ENCODE data around the gene FRAS1.
"Not testable (repeated sequence)": the region's sequence is repeated elsewhere in the genome, so short reads cannot be mapped to it uniquely, and the experiment has no call there.

FRAS1 gene

DNA sequence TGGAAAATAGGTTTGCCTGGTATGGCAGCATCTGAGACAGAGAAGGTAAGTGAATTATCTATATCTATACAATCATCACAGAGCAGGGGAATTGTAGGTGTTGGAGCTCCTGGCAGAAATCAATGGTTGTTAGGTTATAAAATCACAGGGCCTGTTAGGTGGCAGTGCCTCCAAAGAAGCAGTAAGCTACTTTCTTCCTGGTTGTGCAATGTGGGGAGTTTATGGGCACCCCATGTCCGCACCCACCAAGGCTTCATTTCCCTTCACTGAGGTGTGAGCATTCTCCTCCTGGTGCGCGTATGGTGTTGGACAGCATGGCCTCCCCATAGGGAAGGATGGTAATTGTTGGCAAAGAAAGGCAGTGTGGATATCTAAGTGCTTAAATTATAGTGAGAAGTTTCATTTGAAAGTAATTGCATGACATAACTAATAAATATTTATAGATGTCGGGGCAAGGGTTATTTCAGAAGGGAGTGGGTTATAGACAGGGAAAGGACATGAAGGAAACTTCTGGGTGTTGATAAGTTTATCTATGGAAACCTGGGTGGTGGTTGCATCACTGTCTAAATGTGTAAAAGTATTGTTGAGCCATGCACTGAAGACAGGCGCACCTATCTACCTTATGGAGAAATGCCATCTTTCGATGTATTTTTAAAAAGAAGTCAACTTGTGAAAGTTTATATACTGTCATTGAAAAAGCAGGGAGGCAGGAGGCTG is 153.7 kb downstream of the FRAS1 start:
- no peak for DNase-seq (ENCODE audit: extremely low read depth in 1 of 2, low read depth in 1 of 2)

GRCh38 chr4:78213218-78213617 is 156.1 kb downstream of the FRAS1 start:
- no peak for DNase-seq (ENCODE audit: extremely low read depth in 1 of 2, low read depth in 1 of 2)

GRCh38 chr4:78214078-78214477 is 157.0 kb downstream of the FRAS1 start:
- no peak for DNase-seq (ENCODE audit: extremely low read depth in 1 of 2, low read depth in 1 of 2)

DNA sequence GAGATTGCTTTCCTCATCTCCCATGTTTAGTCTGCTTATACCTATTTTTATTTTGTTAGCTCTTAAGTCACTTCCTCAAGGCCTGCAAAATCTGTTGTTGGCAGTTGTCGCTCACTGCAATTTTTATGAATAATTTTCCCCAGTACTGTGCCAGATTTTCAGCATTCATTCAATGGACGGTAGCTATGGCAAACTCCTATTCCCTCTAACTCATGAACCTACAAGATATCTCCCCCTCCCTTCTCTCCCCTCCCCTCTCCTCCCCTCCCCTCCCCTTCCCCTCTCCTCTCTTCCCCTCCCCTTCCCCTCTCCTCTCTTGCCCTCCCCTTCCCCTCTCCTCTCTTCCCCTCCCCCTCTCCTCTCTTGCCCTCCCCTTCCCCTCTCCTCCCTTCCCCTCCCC is 160.4 kb downstream of the FRAS1 start:
- DNase-seq (ENCODE audit: extremely low read depth in 1 of 2, low read depth in 1 of 2), result no peak

- no peak for DNase-seq (ENCODE audit: extremely low read depth in 1 of 2, low read depth in 1 of 2)
These were observed 161.1 kb downstream of the FRAS1 start for GRCh38 chr4:78218260-78218659.

- DNase-seq (ENCODE audit: extremely low read depth in 1 of 2, low read depth in 1 of 2), result no peak
These were observed 162.7 kb downstream of the FRAS1 start for GRCh38 chr4:78219825-78220224.

DNA sequence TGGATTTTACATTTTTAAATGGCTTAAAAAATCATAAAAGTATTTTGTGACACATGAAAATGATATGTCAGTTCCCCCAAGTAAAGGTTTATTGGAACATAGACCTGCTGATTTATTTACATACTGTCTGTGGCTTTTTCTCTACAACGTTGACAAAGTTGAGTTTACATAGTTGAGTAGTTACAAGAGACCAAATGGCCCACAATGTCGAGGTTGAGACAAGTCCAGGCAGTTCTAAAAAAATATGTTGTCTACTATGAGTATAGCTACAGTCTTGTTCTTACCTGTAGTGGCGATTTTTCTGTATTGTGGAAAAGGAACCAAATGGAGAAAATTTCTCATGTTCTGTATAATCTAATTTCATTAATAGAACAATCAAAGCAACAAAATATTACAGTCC is 163.2 kb downstream of the FRAS1 start:
- DNase-seq (ENCODE audit: extremely low read depth in 1 of 2, low read depth in 1 of 2), result no peak

DNA sequence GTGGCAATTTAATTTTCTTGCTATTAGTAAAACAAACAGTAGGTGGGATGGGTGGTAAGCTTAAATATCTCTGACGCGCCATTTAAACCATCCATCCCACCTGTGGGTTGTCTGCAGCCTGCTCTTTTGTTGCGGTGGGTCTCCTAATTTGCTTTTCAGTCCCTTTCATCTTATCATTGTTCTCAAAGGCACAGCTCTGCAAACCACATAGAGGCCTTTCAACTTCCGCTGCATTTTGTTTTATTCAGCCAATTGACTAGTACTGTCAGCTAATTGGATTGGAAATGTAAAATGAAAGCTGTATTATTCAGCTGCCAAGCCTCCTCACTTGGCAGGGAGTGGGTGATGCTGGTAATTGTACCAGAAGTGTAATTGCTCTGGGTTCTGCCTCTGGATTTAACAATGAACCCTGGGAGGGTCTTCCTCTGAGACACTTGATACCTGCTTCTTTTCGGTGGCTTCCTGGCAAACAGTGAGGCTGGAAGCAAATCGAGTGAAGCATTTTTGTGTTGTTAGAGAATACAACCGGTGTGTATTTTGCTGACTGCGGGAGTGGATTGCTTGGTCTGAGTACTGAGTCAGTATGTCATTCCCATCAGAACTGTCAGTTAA is 165.6 kb downstream of the FRAS1 start:
- no peak for DNase-seq (ENCODE audit: extremely low read depth in 1 of 2, low read depth in 1 of 2)

DNA sequence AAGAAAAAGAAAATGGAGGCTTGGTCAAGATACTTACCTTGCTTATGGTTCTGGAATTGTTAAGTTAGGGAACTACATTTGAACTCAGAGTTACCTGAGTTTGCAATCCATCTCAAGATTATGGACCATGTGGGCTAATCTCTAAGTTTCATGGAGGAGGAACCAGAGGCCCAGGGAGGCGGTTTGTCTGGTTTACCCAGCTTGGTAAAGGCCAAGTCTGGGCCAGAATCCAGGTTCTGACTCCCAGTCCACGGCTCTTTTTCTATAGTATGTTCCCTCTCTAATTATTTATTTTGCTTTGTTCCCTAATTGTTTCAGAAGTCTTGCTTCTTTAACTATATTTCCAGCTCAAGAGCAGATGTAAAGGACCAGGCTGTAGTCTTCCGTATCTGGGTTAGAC is 168.1 kb downstream of the FRAS1 start:
- no peak for DNase-seq (ENCODE audit: extremely low read depth in 1 of 2, low read depth in 1 of 2)

- DNase-seq (ENCODE audit: extremely low read depth in 1 of 2, low read depth in 1 of 2), result no peak
These were observed 169.2 kb downstream of the FRAS1 start for GRCh38 chr4:78226279-78226678.

DNA sequence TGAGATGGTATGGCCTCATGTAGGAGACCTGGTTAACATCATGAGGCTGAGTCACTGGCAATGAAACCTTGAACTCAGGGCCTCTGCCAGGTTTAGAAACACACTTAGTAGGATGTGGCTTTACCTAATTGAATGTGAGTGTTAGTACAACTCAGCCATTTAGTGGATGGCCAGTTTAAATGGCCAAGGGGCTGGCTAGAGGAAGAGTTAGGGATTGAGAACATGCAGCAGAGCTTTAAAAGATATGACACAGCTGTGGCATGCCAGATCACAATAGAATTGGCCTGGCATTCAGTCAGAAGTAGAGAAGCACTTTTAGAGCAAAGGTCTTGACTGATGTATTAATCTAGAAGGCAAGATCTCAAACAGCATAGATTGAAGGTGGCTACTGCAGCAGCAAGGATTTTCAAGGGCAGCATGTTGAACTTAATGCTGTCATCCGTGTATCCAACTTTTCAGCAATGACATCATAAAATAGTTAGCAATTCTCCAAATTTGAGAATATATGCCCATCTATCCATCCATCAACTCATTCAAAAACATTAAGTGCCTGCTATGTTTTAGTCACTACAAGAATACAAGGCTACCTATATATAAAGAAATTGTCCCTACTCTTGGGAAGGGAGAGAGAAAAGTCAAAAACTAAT is 170.4 kb downstream of the FRAS1 start:
- no peak for DNase-seq (ENCODE audit: extremely low read depth in 1 of 2, low read depth in 1 of 2)

GRCh38 chr4:78235800-78236199 is 178.7 kb downstream of the FRAS1 start:
- no peak for DNase-seq (ENCODE audit: extremely low read depth in 1 of 2, low read depth in 1 of 2)

GRCh38 chr4:78237360-78237759 is 180.2 kb downstream of the FRAS1 start:
- no peak for DNase-seq (ENCODE audit: extremely low read depth in 1 of 2, low read depth in 1 of 2)

GRCh38 chr4:78242071-78242470 is 184.9 kb downstream of the FRAS1 start:
- DNase-seq (ENCODE audit: extremely low read depth in 1 of 2, low read depth in 1 of 2), result no peak

- DNase-seq (ENCODE audit: extremely low read depth in 1 of 2, low read depth in 1 of 2), result no peak
These were observed 187.8 kb downstream of the FRAS1 start for GRCh38 chr4:78244705-78245485.

DNA sequence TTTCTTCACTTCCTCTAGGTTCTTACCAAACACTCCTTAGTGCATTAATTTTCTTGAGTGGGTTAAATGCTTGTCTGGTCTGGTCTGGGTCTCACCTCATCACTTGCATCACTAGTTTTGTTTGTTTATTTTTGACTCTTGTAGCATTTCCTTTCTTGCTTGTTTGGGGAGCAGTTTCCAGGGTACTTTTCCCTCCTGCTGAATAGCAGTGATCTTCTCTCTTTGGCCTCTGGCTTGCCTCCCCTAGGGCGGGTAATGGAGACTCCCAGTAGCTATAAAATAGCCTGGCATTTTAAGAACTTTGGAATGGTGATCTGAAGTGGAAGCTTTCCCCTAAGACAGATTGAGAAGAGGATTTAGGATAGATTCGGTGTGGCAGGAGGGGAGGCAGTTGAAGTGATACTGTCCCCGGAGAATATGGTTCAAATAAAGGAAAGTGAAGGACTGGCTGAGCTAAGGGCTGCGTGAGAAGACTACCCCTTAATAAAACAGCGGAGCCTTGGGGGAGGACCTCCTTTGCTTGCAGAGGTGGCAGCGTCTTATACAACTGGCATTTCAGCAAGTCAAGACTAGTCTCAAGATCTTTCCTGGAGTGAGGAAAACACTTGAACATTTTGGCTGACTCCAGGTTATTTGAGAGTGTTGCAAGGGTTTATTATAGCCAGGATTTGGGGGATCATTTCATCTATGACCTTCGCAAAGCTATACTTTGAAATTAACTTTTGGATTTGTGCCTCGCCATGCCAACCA is 190.6 kb downstream of the FRAS1 start:
- DNase-seq (ENCODE audit: extremely low read depth in 1 of 2, low read depth in 1 of 2), result no peak

- DNase-seq (ENCODE audit: extremely low read depth in 1 of 2, low read depth in 1 of 2), result no peak
These were observed 193.4 kb downstream of the FRAS1 start for GRCh38 chr4:78250500-78250899.

GRCh38 chr4:78252773-78253172 is 195.7 kb downstream of the FRAS1 start:
- DNase-seq (ENCODE audit: extremely low read depth in 1 of 2, low read depth in 1 of 2), result not testable (repeated sequence)

DNA sequence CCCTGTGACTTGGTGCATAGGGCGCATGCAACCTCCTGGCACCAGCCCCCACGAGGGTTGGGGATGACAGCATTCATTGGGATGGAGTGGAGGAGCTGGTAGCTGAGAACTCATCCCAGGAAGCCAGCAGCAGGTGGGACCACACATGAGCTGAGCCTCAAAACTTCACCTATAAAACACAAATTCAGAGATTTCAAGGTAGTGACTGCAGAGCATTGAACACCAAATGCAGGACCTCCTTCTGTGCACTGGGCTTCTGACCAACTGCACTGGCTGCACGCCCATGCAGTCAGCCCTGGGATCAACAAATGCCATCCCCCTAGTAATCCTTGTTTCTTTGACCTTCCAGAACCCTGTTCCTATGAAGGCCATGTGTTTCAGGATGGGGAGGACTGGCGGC is 197.8 kb downstream of the FRAS1 start:
- DNase-seq (ENCODE audit: extremely low read depth in 1 of 2, low read depth in 1 of 2), result no peak

DNA sequence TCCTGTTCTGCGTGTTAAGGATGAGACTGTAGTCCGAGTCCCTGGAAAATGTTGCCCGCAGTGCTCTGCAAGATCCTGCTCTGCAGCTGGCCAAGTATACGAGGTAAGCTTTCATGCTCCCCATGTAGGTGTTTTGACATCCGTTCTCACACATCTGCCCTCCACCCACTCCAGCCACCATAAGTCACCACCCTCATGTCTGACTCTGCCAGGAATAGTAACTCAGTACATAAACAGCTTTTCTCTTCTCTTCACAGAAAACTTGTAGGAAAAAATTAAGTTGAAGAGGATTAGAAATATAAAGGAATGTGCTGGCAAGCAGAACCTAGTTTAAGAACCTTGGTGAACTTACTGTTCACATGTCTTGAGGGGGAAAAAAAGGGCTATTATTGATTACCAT is 207.9 kb downstream of the FRAS1 start:
- no peak for DNase-seq (ENCODE audit: extremely low read depth in 1 of 2, low read depth in 1 of 2)

DNA sequence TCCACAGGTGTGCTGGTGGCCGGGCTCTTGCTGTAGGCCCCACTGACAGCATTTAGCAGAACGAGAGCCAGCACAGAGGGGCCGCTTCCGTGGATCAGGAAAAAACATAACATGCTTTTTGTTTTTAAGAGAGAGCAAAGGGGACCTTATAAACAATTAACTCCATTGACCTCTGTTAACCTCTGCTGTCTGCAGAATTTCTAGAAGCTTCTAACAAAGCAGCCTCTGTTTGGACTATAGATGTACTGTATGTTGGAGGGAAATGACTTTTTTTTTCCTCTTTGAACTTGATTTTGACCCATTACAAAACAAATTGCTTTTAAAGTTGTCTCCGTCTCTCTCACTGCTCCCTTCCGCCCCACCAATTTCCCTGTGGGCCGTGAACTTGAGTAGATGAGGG is 210.7 kb downstream of the FRAS1 start:
- no peak for DNase-seq (ENCODE audit: extremely low read depth in 1 of 2, low read depth in 1 of 2)
